ENCODE data around the gene PMPCA. TPM values are rescaled to one million over a fixed set of nuclear protein-coding genes. Genes with fewer than 3 reads are reported as not detected.

Gene PMPCA
- total and polyA plus RNA-seq, 2 experiments from 2014 or later: 61.3 to 88.2 TPM

- TF ChIP-seq CTCF (conservative IDR thresholded peaks at IDR 0.05; ENCODE audit: low read depth in 2 of 2): no peak
- TF ChIP-seq EZH2 (IDR thresholded peaks at IDR 0.05; ENCODE audit: low read depth, unreplicated experiment): no peak
- TF ChIP-seq, protein P1, sequence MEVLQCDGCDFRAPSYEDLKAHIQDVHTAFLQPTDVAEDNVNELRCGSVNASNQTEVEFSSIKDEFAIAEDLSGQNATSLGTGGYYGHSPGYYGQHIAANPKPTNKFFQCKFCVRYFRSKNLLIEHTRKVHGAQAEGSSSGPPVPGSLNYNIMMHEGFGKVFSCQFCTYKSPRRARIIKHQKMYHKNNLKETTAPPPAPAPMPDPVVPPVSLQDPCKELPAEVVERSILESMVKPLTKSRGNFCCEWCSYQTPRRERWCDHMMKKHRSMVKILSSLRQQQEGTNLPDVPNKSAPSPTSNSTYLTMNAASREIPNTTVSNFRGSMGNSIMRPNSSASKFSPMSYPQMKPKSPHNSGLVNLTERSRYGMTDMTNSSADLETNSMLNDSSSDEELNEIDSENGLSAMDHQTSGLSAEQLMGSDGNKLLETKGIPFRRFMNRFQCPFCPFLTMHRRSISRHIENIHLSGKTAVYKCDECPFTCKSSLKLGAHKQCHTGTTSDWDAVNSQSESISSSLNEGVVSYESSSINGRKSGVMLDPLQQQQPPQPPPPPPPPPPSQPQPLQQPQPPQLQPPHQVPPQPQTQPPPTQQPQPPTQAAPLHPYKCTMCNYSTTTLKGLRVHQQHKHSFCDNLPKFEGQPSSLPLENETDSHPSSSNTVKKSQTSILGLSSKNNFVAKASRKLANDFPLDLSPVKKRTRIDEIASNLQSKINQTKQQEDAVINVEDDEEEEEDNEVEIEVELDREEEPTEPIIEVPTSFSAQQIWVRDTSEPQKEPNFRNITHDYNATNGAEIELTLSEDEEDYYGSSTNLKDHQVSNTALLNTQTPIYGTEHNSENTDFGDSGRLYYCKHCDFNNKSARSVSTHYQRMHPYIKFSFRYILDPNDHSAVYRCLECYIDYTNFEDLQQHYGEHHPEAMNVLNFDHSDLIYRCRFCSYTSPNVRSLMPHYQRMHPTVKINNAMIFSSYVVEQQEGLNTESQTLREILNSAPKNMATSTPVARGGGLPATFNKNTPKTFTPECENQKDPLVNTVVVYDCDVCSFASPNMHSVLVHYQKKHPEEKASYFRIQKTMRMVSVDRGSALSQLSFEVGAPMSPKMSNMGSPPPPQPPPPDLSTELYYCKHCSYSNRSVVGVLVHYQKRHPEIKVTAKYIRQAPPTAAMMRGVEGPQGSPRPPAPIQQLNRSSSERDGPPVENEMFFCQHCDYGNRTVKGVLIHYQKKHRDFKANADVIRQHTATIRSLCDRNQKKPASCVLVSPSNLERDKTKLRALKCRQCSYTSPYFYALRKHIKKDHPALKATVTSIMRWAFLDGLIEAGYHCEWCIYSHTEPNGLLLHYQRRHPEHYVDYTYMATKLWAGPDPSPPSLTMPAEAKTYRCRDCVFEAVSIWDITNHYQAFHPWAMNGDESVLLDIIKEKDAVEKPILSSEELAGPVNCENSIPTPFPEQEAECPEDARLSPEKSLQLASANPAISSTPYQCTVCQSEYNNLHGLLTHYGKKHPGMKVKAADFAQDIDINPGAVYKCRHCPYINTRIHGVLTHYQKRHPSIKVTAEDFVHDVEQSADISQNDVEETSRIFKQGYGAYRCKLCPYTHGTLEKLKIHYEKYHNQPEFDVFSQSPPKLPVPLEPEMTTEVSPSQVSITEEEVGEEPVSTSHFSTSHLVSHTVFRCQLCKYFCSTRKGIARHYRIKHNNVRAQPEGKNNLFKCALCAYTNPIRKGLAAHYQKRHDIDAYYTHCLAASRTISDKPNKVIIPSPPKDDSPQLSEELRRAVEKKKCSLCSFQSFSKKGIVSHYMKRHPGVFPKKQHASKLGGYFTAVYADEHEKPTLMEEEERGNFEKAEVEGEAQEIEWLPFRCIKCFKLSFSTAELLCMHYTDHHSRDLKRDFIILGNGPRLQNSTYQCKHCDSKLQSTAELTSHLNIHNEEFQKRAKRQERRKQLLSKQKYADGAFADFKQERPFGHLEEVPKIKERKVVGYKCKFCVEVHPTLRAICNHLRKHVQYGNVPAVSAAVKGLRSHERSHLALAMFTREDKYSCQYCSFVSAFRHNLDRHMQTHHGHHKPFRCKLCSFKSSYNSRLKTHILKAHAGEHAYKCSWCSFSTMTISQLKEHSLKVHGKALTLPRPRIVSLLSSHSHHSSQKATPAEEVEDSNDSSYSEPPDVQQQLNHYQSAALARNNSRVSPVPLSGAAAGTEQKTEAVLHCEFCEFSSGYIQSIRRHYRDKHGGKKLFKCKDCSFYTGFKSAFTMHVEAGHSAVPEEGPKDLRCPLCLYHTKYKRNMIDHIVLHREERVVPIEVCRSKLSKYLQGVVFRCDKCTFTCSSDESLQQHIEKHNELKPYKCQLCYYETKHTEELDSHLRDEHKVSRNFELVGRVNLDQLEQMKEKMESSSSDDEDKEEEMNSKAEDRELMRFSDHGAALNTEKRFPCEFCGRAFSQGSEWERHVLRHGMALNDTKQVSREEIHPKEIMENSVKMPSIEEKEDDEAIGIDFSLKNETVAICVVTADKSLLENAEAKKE (CRISPR knock-in tag; IDR thresholded peaks at IDR 0.05): no peak
- TF ChIP-seq JUNB (IDR thresholded peaks at IDR 0.05; ENCODE audit: unreplicated experiment): no peak
- no peak for TF ChIP-seq ZNF331 (CRISPR knock-in tag; IDR thresholded peaks at IDR 0.05; ENCODE audit: low read depth)
- no peak for TF ChIP-seq ZNF114 (CRISPR knock-in tag; IDR thresholded peaks at IDR 0.05)
- TF ChIP-seq CREB1 (CRISPR knock-in tag; IDR thresholded peaks at IDR 0.05; ENCODE audit: low read depth): no peak
Observed at GRCh38 chr9:136432591-136432990, 22.1 kb downstream of the PMPCA start (continued).

All from GM23338 (cell line).